Duodenal mucosa (tissue), 2 donors: ENCODE data around the gene LIMA1.
A peak's percentile ranks its signal among the peaks of the same experiment; 100 is the strongest.
"Not testable (repeated sequence)": the region's sequence is repeated elsewhere in the genome, so short reads cannot be mapped to it uniquely, and the experiment has no call there.

Experiments used
- H3K27ac ChIP-seq: one replicate; pipeline ENCODE4 v1.7.0; 2013; ENCODE audit warnings: low read depth, low read length
- H3K27me3 ChIP-seq, 2 donors: one replicate each; pipeline ENCODE4 v1.7.0; 2013; ENCODE audit warnings: low read length in 2 of 2, control low read depth in 1 of 2; ENCODE audit not compliant: insufficient read depth in 2 of 2, control insufficient read depth in 1 of 2
- H3K36me3 ChIP-seq, 2 donors: one replicate each; pipeline ENCODE4 v1.7.0; 2013; ENCODE audit warnings: low read length in 2 of 2, control low read depth in 1 of 2; ENCODE audit not compliant: insufficient read depth in 2 of 2, control insufficient read depth in 1 of 2
- H3K4me1 ChIP-seq, 2 donors: one replicate each; pipeline ENCODE4 v1.7.0; 2013; ENCODE audit warnings: low read length in 2 of 2, control low read depth in 1 of 2; ENCODE audit not compliant: insufficient read depth in 2 of 2, control insufficient read depth in 1 of 2
- H3K4me3 ChIP-seq, 2 donors: one replicate each; pipeline ENCODE4 v1.7.0; 2013; ENCODE audit warnings: low read length in 2 of 2, low read depth in 1 of 2
- H3K9ac ChIP-seq, 2 donors: one replicate each; pipeline ENCODE4 v1.7.0; 2013; ENCODE audit warnings: low read length in 2 of 2, low read depth in 1 of 2
- H3K9me3 ChIP-seq, 2 donors: one replicate each; pipeline ENCODE4 v1.7.0; 2013; ENCODE audit warnings: low read length in 2 of 2, control low read depth in 1 of 2; ENCODE audit not compliant: control insufficient read depth in 1 of 2

Gene LIMA1

GRCh38 chr12:50283229-50283923 lies at the start of gene LIMA1:
Gene LIMA1 (minus strand): TSS chr12:50283520. CDS start chr12:50248751, 34,769 bp downstream.
- peak within 1 kb of the TSS; percentile 59 for H3K27ac ChIP-seq
- no peaks in the 10 kb centered on the region for H3K9me3 ChIP-seq
- H3K27me3 ChIP-seq = no peaks in the 10 kb centered on the region
- H3K9ac ChIP-seq = peak within 1 kb of the TSS; percentile 87 to 95
- H3K4me1 ChIP-seq = peaks cover 8 to 16% of the 10 kb centered on the region in 2 donors
- H3K4me3 ChIP-seq = peak within 1 kb of the TSS; percentile 92 to 96
- no peaks in the 10 kb centered on the region for H3K36me3 ChIP-seq

- no peak overlapping the region for H3K27ac ChIP-seq
- no peaks in the 10 kb centered on the region for H3K9me3 ChIP-seq
- no peaks in the 10 kb centered on the region for H3K36me3 ChIP-seq
- peaks cover 0 to 5% of the 10 kb centered on the region in 2 donors for H3K4me1 ChIP-seq
- no peak overlapping the region for H3K9ac ChIP-seq
- H3K27me3 ChIP-seq = no peaks in the 10 kb centered on the region
- H3K4me3 ChIP-seq = no peak overlapping the region
Observed at GRCh38 chr12:50331745-50332144, 48.4 kb upstream of the LIMA1 start.

- H3K4me3 ChIP-seq, H3K9me3 ChIP-seq, H3K9ac ChIP-seq, H3K4me1 ChIP-seq, H3K27ac ChIP-seq, H3K36me3 ChIP-seq, H3K27me3 ChIP-seq: not testable (repeated sequence)
Observed at GRCh38 chr12:50328664-50329063, 45.3 kb upstream of the LIMA1 start.

GRCh38 chr12:50326590-50327284 lies 43.4 kb upstream of the LIMA1 start:
- peaks cover 6 to 7% of the 10 kb centered on the region in 2 donors for H3K4me1 ChIP-seq

GRCh38 chr12:50325890-50326391 lies 42.6 kb upstream of the LIMA1 start:
- Histone ChIP-seq H3K9me3 (no peaks in the 10 kb centered on the region), H3K9ac (no peak overlapping the region), H3K27me3 (no peaks in the 10 kb centered on the region), H3K27ac (no peak overlapping the region), H3K4me3 (no peak overlapping the region), H3K4me1 (peaks cover 6 to 7% of the 10 kb centered on the region in 2 donors), H3K36me3 (no peaks in the 10 kb centered on the region)

More at GRCh38 chr12:50326590-50327284, 43.4 kb upstream of the LIMA1 start:
- H3K9me3 ChIP-seq = no peaks in the 10 kb centered on the region
- H3K9ac ChIP-seq = no peak overlapping the region
- no peak overlapping the region for H3K27ac ChIP-seq
- H3K36me3 ChIP-seq = no peaks in the 10 kb centered on the region
- H3K27me3 ChIP-seq = no peaks in the 10 kb centered on the region
- no peak overlapping the region for H3K4me3 ChIP-seq

GRCh38 chr12:50324770-50325169 lies 41.5 kb upstream of the LIMA1 start:
- H3K27ac ChIP-seq, H3K4me3 ChIP-seq, H3K36me3 ChIP-seq, H3K4me1 ChIP-seq, H3K9me3 ChIP-seq, H3K9ac ChIP-seq, H3K27me3 ChIP-seq: not testable (repeated sequence)

- H3K36me3 ChIP-seq, H3K4me3 ChIP-seq, H3K27ac ChIP-seq, H3K27me3 ChIP-seq, H3K9ac ChIP-seq, H3K4me1 ChIP-seq, H3K9me3 ChIP-seq: not testable (repeated sequence)
Observed at GRCh38 chr12:50324077-50324476, 40.8 kb upstream of the LIMA1 start.

- no peaks in the 10 kb centered on the region for H3K27me3 ChIP-seq
- H3K9ac ChIP-seq = no peak overlapping the region
- no peak overlapping the region for H3K27ac ChIP-seq
- no peaks in the 10 kb centered on the region for H3K9me3 ChIP-seq
- no peak overlapping the region for H3K4me3 ChIP-seq
- H3K36me3 ChIP-seq = no peaks in the 10 kb centered on the region
- peaks cover 6 to 7% of the 10 kb centered on the region in 2 donors for H3K4me1 ChIP-seq
Observed at GRCh38 chr12:50322206-50322605, 38.9 kb upstream of the LIMA1 start.

GRCh38 chr12:50317203-50317602 lies 33.9 kb upstream of the LIMA1 start:
- H3K9me3 ChIP-seq = no peaks in the 10 kb centered on the region
- no peak overlapping the region for H3K9ac ChIP-seq
- H3K27ac ChIP-seq = no peak overlapping the region
- no peaks in the 10 kb centered on the region for H3K36me3 ChIP-seq
- H3K27me3 ChIP-seq = no peaks in the 10 kb centered on the region
- no peak overlapping the region for H3K4me3 ChIP-seq
- H3K4me1 ChIP-seq = no peaks in the 10 kb centered on the region

- Histone ChIP-seq H3K36me3 (no peaks in the 10 kb centered on the region), H3K27ac (no peak overlapping the region), H3K4me3 (no peak overlapping the region), H3K4me1 (no peaks in the 10 kb centered on the region), H3K9me3 (no peaks in the 10 kb centered on the region), H3K9ac (no peak overlapping the region), H3K27me3 (no peaks in the 10 kb centered on the region)
Observed at GRCh38 chr12:50315803-50316202, 32.5 kb upstream of the LIMA1 start.
